CD4-positive, alpha-beta T cell (primary cell): ENCODE results near the gene KCNIP4. TPM values are rescaled to one million over a fixed set of nuclear protein-coding genes. Genes with fewer than 3 reads are reported as not detected.

Source experiments
- ATAC-seq: fragments of 200-7000 bp; cut with Tn5 transposase; one replicate; pipeline ENCODE4 v1.10.0; 2022; ENCODE audit warnings: mild to moderate bottlenecking; ENCODE audit not compliant: poor library complexity
- CTCF ChIA-PET: fragments of 350-600 bp; sonication (Branson Sonifier 250); formaldehyde crosslinking; loops from one replicate; lab custom pipeline; 2021; ENCODE audit warnings: antibody characterized with exemption, inconsistent platforms; lab: Charles Lee
- POLR2A ChIA-PET: fragments of 350-600 bp; sonication (Branson Sonifier 250); formaldehyde crosslinking; loops from one replicate; lab custom pipeline; 2021; ENCODE audit warnings: antibody characterized with exemption, inconsistent platforms; lab: Charles Lee
- DNase-seq, 14 experiments: peaks; one replicate each; pipeline ENCODE4 v3.0.0-alpha.2; 2013 to 2020; ENCODE audit warnings: mixed read lengths in 2 of 14
- H3K27ac ChIP-seq, 2 donors: one replicate each; pipeline versions ENCODE4 v1.5.1 to v1.7.0; 2013; ENCODE audit warnings: low read length in 2 of 2, low read depth in 1 of 2, mild to moderate bottlenecking in 1 of 2
- H3K27me3 ChIP-seq, 2 experiments: 1 replicate in 1 of 2; 2 replicates in 1 of 2; pipeline versions ENCODE4 v1.6.1 to v1.7.0; 2013; ENCODE audit warnings: low read length in 2 of 2, control low read depth in 1 of 2, mild to moderate bottlenecking in 1 of 2, moderate library complexity in 1 of 2; ENCODE audit not compliant: insufficient read depth in 2 of 2, control insufficient read depth in 1 of 2
- H3K36me3 ChIP-seq: one replicate; pipeline ENCODE4 v1.6.1; 2013; ENCODE audit warnings: low read length, control low read depth; ENCODE audit not compliant: insufficient read depth
- H3K4me1 ChIP-seq: one replicate; pipeline ENCODE4 v1.6.1; 2013; ENCODE audit warnings: low read length, control low read depth; ENCODE audit not compliant: insufficient read depth
- H3K4me3 ChIP-seq: one replicate; pipeline ENCODE4 v1.5.1; 2013; ENCODE audit warnings: mild to moderate bottlenecking, low read length, moderate library complexity
- H3K9me3 ChIP-seq, 2 experiments: 1 replicate in 1 of 2; 2 replicates in 1 of 2; pipeline versions ENCODE4 v1.6.1 to v1.7.0; 2013; ENCODE audit warnings: low read length in 2 of 2, mild to moderate bottlenecking in 2 of 2, control low read depth in 1 of 2, moderate library complexity in 1 of 2; ENCODE audit not compliant: control insufficient read depth in 1 of 2, insufficient read depth in 1 of 2
- H3K27ac Mint-ChIP-seq: one replicate; pipeline ENCODE4 v1.8.0; 2020; ENCODE audit warnings: mixed read lengths
- H3K27me3 Mint-ChIP-seq: one replicate; pipeline ENCODE4 v1.8.0; 2021; ENCODE audit warnings: mixed read lengths
- H3K36me3 Mint-ChIP-seq: one replicate; pipeline ENCODE4 v1.8.0; 2021; ENCODE audit warnings: low read depth, mixed read lengths
- H3K4me1 Mint-ChIP-seq: one replicate; pipeline ENCODE4 v1.8.0; 2021; ENCODE audit warnings: low read depth, mixed read lengths
- H3K4me3 Mint-ChIP-seq: one replicate; pipeline ENCODE4 v1.8.0; 2020; ENCODE audit warnings: mild to moderate bottlenecking, mixed read lengths
- H3K9me3 Mint-ChIP-seq: one replicate; pipeline ENCODE4 v1.8.0; 2020; ENCODE audit warnings: mixed read lengths
- CTCF ChIP-seq: fragments of 200-600 bp; IDR thresholded peaks from one replicate; pipeline ENCODE4 v1.8.0; 2022; ENCODE audit warnings: antibody characterized with exemption, mild to moderate bottlenecking
- intact Hi-C, 2 experiments: fragments of 100-400 bp; cut with DNase I in 1 of 2; cut with micrococcal nuclease in 1 of 2; formaldehyde crosslinking; loops; one replicate each; pipeline versions ENCODE4 v1.15.1 to v1.9.0; 2023 to 2025; cut with DNase I, micrococcal nuclease
- total RNA-seq, 174 experiments: library from RNA in 2 of 174; stranded (reverse) in 2 of 174; gene quantifications; one replicate each; pipeline ENCODE4 v1.2.3 and lab custom pipeline; 2021 to 2026

Gene KCNIP4
- total RNA-seq, 2 experiments from 2014 or later, result not detected

- POLR2A ChIA-PET, result no interaction called here
- intact Hi-C loops, result no loop called here
- no peak overlapping the region for H3K4me3 Mint-ChIP-seq
These were observed 964.1 kb downstream of the KCNIP4 start for GRCh38 chr4:20984576-20984836.

GRCh38 chr4:20983763-20984575 lies 964.6 kb downstream of the KCNIP4 start:
- H3K4me3 ChIP-seq, result no peak overlapping the region
- no peak overlapping the region for H3K27ac ChIP-seq
- peaks cover 4% of the 10 kb centered on the region for H3K4me1 ChIP-seq
- no peaks in the 10 kb centered on the region for H3K36me3 ChIP-seq
- ChIA-PET CTCF (no interaction called here), POLR2A (no interaction called here)
- Mint-ChIP-seq H3K27ac (no peak overlapping the region), H3K4me3 (no peak overlapping the region), H3K9me3 (peaks cover 3% of the 10 kb centered on the region), H3K27me3 (peaks cover 4% of the 10 kb centered on the region), H3K4me1 (no peaks in the 10 kb centered on the region), H3K36me3 (no peaks in the 10 kb centered on the region)
- no peak for ATAC-seq
- H3K27me3 ChIP-seq, result no peaks in the 10 kb centered on the region
- peak in 1 of 14 experiments; percentile 3 for DNase-seq
- TF ChIP-seq CTCF, result no peak
- H3K9me3 ChIP-seq, result peaks cover 0 to 12% of the 10 kb centered on the region in 2 experiments
- intact Hi-C loops, result no loop called here

More at GRCh38 chr4:20984576-20984836, 964.1 kb downstream of the KCNIP4 start:
- H3K27ac Mint-ChIP-seq, result no peak overlapping the region
- Histone ChIP-seq H3K4me1 (peaks cover 4% of the 10 kb centered on the region), H3K36me3 (no peaks in the 10 kb centered on the region), H3K9me3 (peaks cover 0 to 8% of the 10 kb centered on the region in 2 experiments), H3K4me3 (no peak overlapping the region), H3K27me3 (no peaks in the 10 kb centered on the region), H3K27ac (no peak overlapping the region)
- peaks cover 4% of the 10 kb centered on the region for H3K9me3 Mint-ChIP-seq
- no peak for TF ChIP-seq CTCF
- CTCF ChIA-PET, result no interaction called here
- no peaks in the 10 kb centered on the region for H3K36me3 Mint-ChIP-seq
- DNase-seq (no peak), ATAC-seq (no peak)
- H3K4me1 Mint-ChIP-seq, result no peaks in the 10 kb centered on the region
- H3K27me3 Mint-ChIP-seq, result peaks cover 4% of the 10 kb centered on the region

- Histone ChIP-seq H3K4me3 (no peak overlapping the region), H3K4me1 (peaks cover 4% of the 10 kb centered on the region), H3K9me3 (peaks cover 0 to 12% of the 10 kb centered on the region in 2 experiments), H3K36me3 (no peaks in the 10 kb centered on the region), H3K27ac (no peak overlapping the region), H3K27me3 (no peaks in the 10 kb centered on the region)
- H3K36me3 Mint-ChIP-seq, result no peaks in the 10 kb centered on the region
- CTCF ChIA-PET, result no interaction called here
- intact Hi-C loops, result no loop called here
- no peak for TF ChIP-seq CTCF
- H3K4me1 Mint-ChIP-seq, result no peaks in the 10 kb centered on the region
- no peak overlapping the region for H3K27ac Mint-ChIP-seq
- H3K4me3 Mint-ChIP-seq, result no peak overlapping the region
- POLR2A ChIA-PET, result no interaction called here
- DNase-seq (no peak), ATAC-seq (no peak)
- peaks cover 2% of the 10 kb centered on the region for H3K9me3 Mint-ChIP-seq
- peaks cover 4% of the 10 kb centered on the region for H3K27me3 Mint-ChIP-seq
These were observed 966.0 kb downstream of the KCNIP4 start for GRCh38 chr4:20982544-20982943.
